Activated naive CD8-positive, alpha-beta T cell (primary cell): ENCODE results near the gene CWC27.
"Not testable (repeated sequence)": the region's sequence is repeated elsewhere in the genome, so short reads cannot be mapped to it uniquely, and the experiment has no call there.

ENCODE experiments used
- H3K27ac Mint-ChIP-seq: one replicate; pipeline ENCODE4 v1.8.0; 2021; ENCODE audit warnings: mixed read lengths
- H3K27me3 Mint-ChIP-seq: one replicate; pipeline ENCODE4 v1.8.0; 2021; ENCODE audit warnings: mixed read lengths
- H3K36me3 Mint-ChIP-seq: one replicate; pipeline ENCODE4 v1.8.0; 2021; ENCODE audit warnings: mixed read lengths
- H3K4me1 Mint-ChIP-seq: one replicate; pipeline ENCODE4 v1.8.0; 2021; ENCODE audit warnings: low read depth, mixed read lengths
- H3K4me3 Mint-ChIP-seq: one replicate; pipeline ENCODE4 v1.8.0; 2021; ENCODE audit warnings: mild to moderate bottlenecking, mixed read lengths
- H3K9me3 Mint-ChIP-seq: one replicate; pipeline ENCODE4 v1.8.0; 2021; ENCODE audit warnings: low read depth, mixed read lengths

The CWC27 gene

GRCh38 chr5:64895748-64896147, 127.0 kb downstream of the CWC27 start:
- Mint-ChIP-seq H3K4me3 (no peak overlapping the region), H3K36me3 (peaks cover 46% of the 10 kb centered on the region), H3K9me3 (peaks cover 26% of the 10 kb centered on the region), H3K4me1 (no peaks in the 10 kb centered on the region), H3K27me3 (no peaks in the 10 kb centered on the region), H3K27ac (no peak overlapping the region)

GRCh38 chr5:64899838-64900237, 131.1 kb downstream of the CWC27 start:
- peaks cover 36% of the 10 kb centered on the region for H3K9me3 Mint-ChIP-seq
- H3K27ac Mint-ChIP-seq, result no peak overlapping the region
- no peak overlapping the region for H3K4me3 Mint-ChIP-seq
- H3K4me1 Mint-ChIP-seq, result no peaks in the 10 kb centered on the region
- peaks cover 57% of the 10 kb centered on the region for H3K36me3 Mint-ChIP-seq
- no peaks in the 10 kb centered on the region for H3K27me3 Mint-ChIP-seq

- H3K27me3 Mint-ChIP-seq, result no peaks in the 10 kb centered on the region
- peaks cover 39% of the 10 kb centered on the region for H3K9me3 Mint-ChIP-seq
- peaks cover 53% of the 10 kb centered on the region for H3K36me3 Mint-ChIP-seq
- no peak overlapping the region for H3K4me3 Mint-ChIP-seq
- H3K4me1 Mint-ChIP-seq, result no peaks in the 10 kb centered on the region
- no peak overlapping the region for H3K27ac Mint-ChIP-seq
These were observed 131.9 kb downstream of the CWC27 start for GRCh38 chr5:64900618-64901017.

GRCh38 chr5:64907399-64907798, 138.7 kb downstream of the CWC27 start:
- H3K9me3 Mint-ChIP-seq, result peaks cover 16% of the 10 kb centered on the region
- not testable (repeated sequence) for H3K27ac Mint-ChIP-seq, H3K4me3 Mint-ChIP-seq, H3K27me3 Mint-ChIP-seq, H3K4me1 Mint-ChIP-seq
- H3K36me3 Mint-ChIP-seq, result peaks cover 61% of the 10 kb centered on the region

- Mint-ChIP-seq H3K4me3 (no peak overlapping the region), H3K36me3 (peaks cover 55% of the 10 kb centered on the region), H3K9me3 (peaks cover 25% of the 10 kb centered on the region), H3K27ac (no peak overlapping the region), H3K4me1 (no peaks in the 10 kb centered on the region), H3K27me3 (no peaks in the 10 kb centered on the region)
These were observed 145.7 kb downstream of the CWC27 start for GRCh38 chr5:64914396-64914795.

GRCh38 chr5:64918083-64918482, 149.4 kb downstream of the CWC27 start:
- no peak overlapping the region for H3K27ac Mint-ChIP-seq
- no peaks in the 10 kb centered on the region for H3K27me3 Mint-ChIP-seq
- H3K4me1 Mint-ChIP-seq, result no peaks in the 10 kb centered on the region
- peaks cover 71% of the 10 kb centered on the region for H3K36me3 Mint-ChIP-seq
- no peak overlapping the region for H3K4me3 Mint-ChIP-seq
- H3K9me3 Mint-ChIP-seq, result peaks cover 37% of the 10 kb centered on the region

GRCh38 chr5:64921386-64921785, 152.7 kb downstream of the CWC27 start:
- no peak overlapping the region for H3K27ac Mint-ChIP-seq
- H3K36me3 Mint-ChIP-seq, result peaks cover 73% of the 10 kb centered on the region
- H3K9me3 Mint-ChIP-seq, result peaks cover 27% of the 10 kb centered on the region
- peaks cover 9% of the 10 kb centered on the region for H3K4me1 Mint-ChIP-seq
- no peak overlapping the region for H3K4me3 Mint-ChIP-seq
- H3K27me3 Mint-ChIP-seq, result no peaks in the 10 kb centered on the region

- H3K36me3 Mint-ChIP-seq, result peaks cover 60% of the 10 kb centered on the region
- no peaks in the 10 kb centered on the region for H3K27me3 Mint-ChIP-seq
- H3K27ac Mint-ChIP-seq, result no peak overlapping the region
These were observed 154.5 kb downstream of the CWC27 start for GRCh38 chr5:64923151-64923685.

GRCh38 chr5:64925123-64925522, 156.4 kb downstream of the CWC27 start:
- H3K9me3 Mint-ChIP-seq, result peaks cover 15% of the 10 kb centered on the region
- peaks cover 59% of the 10 kb centered on the region for H3K36me3 Mint-ChIP-seq
- H3K27ac Mint-ChIP-seq, result no peak overlapping the region
- H3K27me3 Mint-ChIP-seq, result no peaks in the 10 kb centered on the region
- peaks cover 26% of the 10 kb centered on the region for H3K4me1 Mint-ChIP-seq
- H3K4me3 Mint-ChIP-seq, result no peak overlapping the region

More at GRCh38 chr5:64923151-64923685, 154.5 kb downstream of the CWC27 start:
- Mint-ChIP-seq H3K9me3 (peaks cover 15% of the 10 kb centered on the region), H3K4me3 (no peak overlapping the region), H3K4me1 (peaks cover 24% of the 10 kb centered on the region)

- Mint-ChIP-seq H3K4me3 (no peak overlapping the region), H3K27ac (no peak overlapping the region), H3K4me1 (peaks cover 26% of the 10 kb centered on the region), H3K27me3 (no peaks in the 10 kb centered on the region), H3K9me3 (peaks cover 8% of the 10 kb centered on the region), H3K36me3 (peaks cover 36% of the 10 kb centered on the region)
These were observed 161.1 kb downstream of the CWC27 start for GRCh38 chr5:64929833-64930232.

- peaks cover 20% of the 10 kb centered on the region for H3K4me1 Mint-ChIP-seq
- H3K9me3 Mint-ChIP-seq, result peaks cover 8% of the 10 kb centered on the region
- H3K27me3 Mint-ChIP-seq, result no peaks in the 10 kb centered on the region
- no peak overlapping the region for H3K4me3 Mint-ChIP-seq
- no peak overlapping the region for H3K27ac Mint-ChIP-seq
- H3K36me3 Mint-ChIP-seq, result peaks cover 35% of the 10 kb centered on the region
These were observed 162.1 kb downstream of the CWC27 start for GRCh38 chr5:64930672-64931318.

- Mint-ChIP-seq H3K36me3 (peaks cover 26% of the 10 kb centered on the region), H3K9me3 (peaks cover 15% of the 10 kb centered on the region)
- not testable (repeated sequence) for H3K27ac Mint-ChIP-seq, H3K4me1 Mint-ChIP-seq, H3K4me3 Mint-ChIP-seq, H3K27me3 Mint-ChIP-seq
These were observed 170.7 kb downstream of the CWC27 start for GRCh38 chr5:64939422-64939771.

- Mint-ChIP-seq H3K27me3 (no peaks in the 10 kb centered on the region), H3K4me3 (no peak overlapping the region), H3K27ac (no peak overlapping the region), H3K4me1 (no peaks in the 10 kb centered on the region), H3K9me3 (peaks cover 12% of the 10 kb centered on the region), H3K36me3 (peaks cover 26% of the 10 kb centered on the region)
These were observed 171.2 kb downstream of the CWC27 start for GRCh38 chr5:64939772-64940510.

GRCh38 chr5:64942460-64942859, 173.7 kb downstream of the CWC27 start:
- no peaks in the 10 kb centered on the region for H3K4me1 Mint-ChIP-seq
- H3K9me3 Mint-ChIP-seq, result peaks cover 1% of the 10 kb centered on the region
- H3K27me3 Mint-ChIP-seq, result no peaks in the 10 kb centered on the region
- H3K27ac Mint-ChIP-seq, result no peak overlapping the region
- no peak overlapping the region for H3K4me3 Mint-ChIP-seq
- peaks cover 17% of the 10 kb centered on the region for H3K36me3 Mint-ChIP-seq

- Mint-ChIP-seq H3K36me3 (peaks cover 14% of the 10 kb centered on the region), H3K4me3 (no peak overlapping the region), H3K4me1 (no peaks in the 10 kb centered on the region), H3K27me3 (no peaks in the 10 kb centered on the region), H3K9me3 (no peaks in the 10 kb centered on the region), H3K27ac (no peak overlapping the region)
These were observed 176.1 kb downstream of the CWC27 start for GRCh38 chr5:64944868-64945267.
